OCI-LY7 (cell line): ENCODE results near the gene DCAF4. TPM values are rescaled to one million over a fixed set of nuclear protein-coding genes. Genes with fewer than 3 reads are reported as not detected.

Experiments used
- BruUV-seq: library from RNA; stranded (reverse); fragments of 400-500 nt; replicated peaks from 2 replicates; lab custom pipeline; 2021; lab: Mats Ljungman, UMichigan
- CTCF ChIA-PET: fragments of 300-600 bp; sonication (Branson Sonifier 250); formaldehyde crosslinking; loops from one replicate; lab custom pipeline; 2022; ENCODE audit warnings: antibody characterized with exemption; ENCODE audit not compliant: unreplicated experiment; lab: Charles Lee
- POLR2A ChIA-PET: fragments of 300-600 bp; sonication (Branson Sonifier 250); formaldehyde crosslinking; loops from one replicate; lab custom pipeline; 2022; ENCODE audit warnings: antibody characterized with exemption; lab: Charles Lee
- DNase-seq: peaks from one replicate; pipeline ENCODE4 v3.0.0-alpha.2; 2015; ENCODE audit warnings: low spot score
- H2AFZ ChIP-seq: fragments of 200-600 bp; sonication (generic), shearing (Covaris generic); 2 replicates; pipeline ENCODE4 v1.6.1; 2014; ENCODE audit warnings: mild to moderate bottlenecking, antibody characterized with exemption, low read length, moderate library complexity
- H3K27ac ChIP-seq: fragments of 200-600 bp; sonication (generic); 2 replicates; pipeline ENCODE4 v1.5.1; 2014; ENCODE audit warnings: mixed run types, low read depth, mild to moderate bottlenecking, moderate library complexity, low read length, inconsistent platforms; ENCODE audit not compliant: poor library complexity, severe bottlenecking
- H3K36me3 ChIP-seq: fragments of 200-600 bp; sonication (generic); 2 replicates; pipeline ENCODE4 v1.6.1; 2014; ENCODE audit warnings: mild to moderate bottlenecking, antibody characterized with exemption, low read length, moderate library complexity, mixed read lengths; ENCODE audit not compliant: insufficient read depth
- H3K4me1 ChIP-seq: fragments of 200-600 bp; sonication (generic); 2 replicates; pipeline ENCODE4 v1.5.1; 2014; ENCODE audit warnings: mild to moderate bottlenecking, low read length; ENCODE audit not compliant: insufficient read depth, poor library complexity, severe bottlenecking
- H3K4me2 ChIP-seq: fragments of 200-600 bp; sonication (generic); 2 replicates; pipeline ENCODE4 v1.6.1; 2014; ENCODE audit warnings: mild to moderate bottlenecking, low read length
- H3K4me3 ChIP-seq: fragments of 200-600 bp; sonication (generic); 2 replicates; pipeline ENCODE4 v1.5.1; 2014; ENCODE audit warnings: mild to moderate bottlenecking, low read depth, low read length; ENCODE audit not compliant: poor library complexity, severe bottlenecking
- H3K79me2 ChIP-seq: fragments of 200-600 bp; sonication (generic); 2 replicates; pipeline ENCODE4 v1.6.1; 2016; ENCODE audit warnings: low read depth, mild to moderate bottlenecking, low read length, moderate library complexity, mixed read lengths; ENCODE audit not compliant: insufficient read depth
- H3K9me2 ChIP-seq: fragments of 200-600 bp; sonication (generic); 2 replicates; pipeline ENCODE4 v1.6.1; 2016; ENCODE audit warnings: mild to moderate bottlenecking, low read length, mixed read lengths; ENCODE audit not compliant: insufficient read depth
- H3K9me3 ChIP-seq: fragments of 200-600 bp; sonication (generic); 2 replicates; pipeline ENCODE4 v1.6.1; 2014; ENCODE audit warnings: mild to moderate bottlenecking, mixed run types, low read length, mixed read lengths
- H4K20me1 ChIP-seq: fragments of 200-600 bp; sonication (generic); 2 replicates; pipeline ENCODE4 v1.6.1; 2014; ENCODE audit warnings: mild to moderate bottlenecking, antibody characterized with exemption, low read length, moderate library complexity, mixed read lengths; ENCODE audit not compliant: insufficient read depth
- EZH2phosphoT487 ChIP-seq: fragments of 200-600 bp; sonication (generic); IDR thresholded peaks from 2 replicates; pipeline ENCODE4 v1.6.1; 2018; ENCODE audit warnings: low read depth, borderline replicate concordance, mild to moderate bottlenecking, mixed run types, antibody characterized with exemption, low read length, moderate library complexity, mixed read lengths
- intact Hi-C: fragments of 100-400 bp; cut with micrococcal nuclease; formaldehyde crosslinking; loops from one replicate; pipeline ENCODE4 v1.10.0; 2022; ENCODE audit not compliant: unreplicated experiment
- total RNA-seq, 2 experiments: library from RNA; depleted of rRNA in 1 of 2; stranded (reverse); fragments of >200 nt in 1 of 2; shearing (Covaris generic) in 1 of 2; gene quantifications; 2 replicates each; pipeline ENCODE4 v1.2.3, GENCODE V29; 2014 to 2022
- TF ChIP-seq, protein P1 (sequence below): fragments of 200-600 bp; sonication (generic); conservative IDR thresholded peaks from 2 replicates; pipeline ENCODE4 v1.5.1; 2014; ENCODE audit warnings: mild to moderate bottlenecking, antibody characterized with exemption, low read length, moderate library complexity, mixed read lengths

The DCAF4 gene
- total RNA-seq, 2 experiments from 2014 or later = 31.1 to 48.8 TPM

DNA sequence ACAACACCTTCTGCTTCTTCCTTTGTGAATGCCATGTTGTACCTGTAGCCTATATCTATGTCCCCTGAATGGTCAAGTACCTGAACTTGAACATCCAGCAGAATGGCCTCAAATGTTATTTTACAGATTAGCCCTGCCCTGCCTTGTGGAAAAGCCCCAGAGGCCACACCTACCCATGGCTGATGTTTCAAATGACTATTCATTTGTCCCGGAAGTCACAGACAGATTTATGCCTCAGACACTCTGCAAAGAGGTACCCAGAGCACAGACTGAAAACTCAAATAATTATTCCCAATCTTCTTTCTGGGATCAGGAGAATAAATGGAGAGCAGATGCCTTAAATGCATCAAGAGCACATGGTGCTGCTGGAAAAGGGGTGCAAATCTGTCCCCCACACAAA, 19.4 kb upstream of the DCAF4 start:
- Histone ChIP-seq H3K36me3 (no peaks in the 10 kb centered on the region), H3K9me2 (no peaks in the 10 kb centered on the region), H3K4me1 (no peaks in the 10 kb centered on the region), H3K79me2 (no peaks in the 10 kb centered on the region), H3K9me3 (no peaks in the 10 kb centered on the region), H4K20me1 (no peaks in the 10 kb centered on the region), H3K27ac (no peak overlapping the region), H3K4me2 (no peak overlapping the region), H2AFZ (no peak overlapping the region), H3K4me3 (no peak overlapping the region)
- CTCF ChIA-PET = no interaction called here
- BruUV-seq = no TSS peak
- intact Hi-C loops = no loop called here
- DNase-seq = no peak
- POLR2A ChIA-PET = no interaction called here
- TF ChIP-seq EZH2phosphoT487 = no peak
- TF ChIP-seq, protein P1, sequence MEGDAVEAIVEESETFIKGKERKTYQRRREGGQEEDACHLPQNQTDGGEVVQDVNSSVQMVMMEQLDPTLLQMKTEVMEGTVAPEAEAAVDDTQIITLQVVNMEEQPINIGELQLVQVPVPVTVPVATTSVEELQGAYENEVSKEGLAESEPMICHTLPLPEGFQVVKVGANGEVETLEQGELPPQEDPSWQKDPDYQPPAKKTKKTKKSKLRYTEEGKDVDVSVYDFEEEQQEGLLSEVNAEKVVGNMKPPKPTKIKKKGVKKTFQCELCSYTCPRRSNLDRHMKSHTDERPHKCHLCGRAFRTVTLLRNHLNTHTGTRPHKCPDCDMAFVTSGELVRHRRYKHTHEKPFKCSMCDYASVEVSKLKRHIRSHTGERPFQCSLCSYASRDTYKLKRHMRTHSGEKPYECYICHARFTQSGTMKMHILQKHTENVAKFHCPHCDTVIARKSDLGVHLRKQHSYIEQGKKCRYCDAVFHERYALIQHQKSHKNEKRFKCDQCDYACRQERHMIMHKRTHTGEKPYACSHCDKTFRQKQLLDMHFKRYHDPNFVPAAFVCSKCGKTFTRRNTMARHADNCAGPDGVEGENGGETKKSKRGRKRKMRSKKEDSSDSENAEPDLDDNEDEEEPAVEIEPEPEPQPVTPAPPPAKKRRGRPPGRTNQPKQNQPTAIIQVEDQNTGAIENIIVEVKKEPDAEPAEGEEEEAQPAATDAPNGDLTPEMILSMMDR = no peak

DNA sequence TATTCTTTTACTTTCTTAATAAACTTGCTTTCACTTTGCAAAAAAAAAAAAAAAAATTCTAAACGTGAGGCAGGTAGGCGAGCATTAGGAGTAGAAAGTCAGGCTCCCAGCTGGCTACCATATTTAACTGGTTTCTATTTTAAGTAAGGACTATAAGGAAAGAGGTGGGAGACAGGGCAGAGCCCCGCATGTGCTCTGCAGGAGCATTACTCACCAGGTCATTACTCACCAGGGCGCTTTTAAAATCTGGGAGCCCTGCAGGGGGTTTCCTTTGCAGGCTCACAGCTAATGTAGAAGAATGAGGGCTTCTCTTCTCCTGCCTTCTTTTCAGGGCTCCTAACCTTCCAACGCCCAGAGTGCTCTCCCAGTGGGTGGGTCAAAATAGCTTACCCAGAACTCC, 18.4 kb upstream of the DCAF4 start:
- intact Hi-C loops = no loop called here
- TF ChIP-seq, protein P1 = no peak
- no peak for TF ChIP-seq EZH2phosphoT487
- no peaks in the 10 kb centered on the region for H3K4me1 ChIP-seq
- no peak overlapping the region for H3K4me2 ChIP-seq
- H3K9me2 ChIP-seq = no peaks in the 10 kb centered on the region
- H3K4me3 ChIP-seq = no peak overlapping the region
- H3K27ac ChIP-seq = no peak overlapping the region
- H2AFZ ChIP-seq = no peak overlapping the region
- no peak for DNase-seq
- ChIA-PET CTCF (no interaction called here), POLR2A (no interaction called here)
- H3K79me2 ChIP-seq = no peaks in the 10 kb centered on the region
- H4K20me1 ChIP-seq = no peaks in the 10 kb centered on the region
- no TSS peak for BruUV-seq
- H3K9me3 ChIP-seq = no peaks in the 10 kb centered on the region
- no peaks in the 10 kb centered on the region for H3K36me3 ChIP-seq

DNA sequence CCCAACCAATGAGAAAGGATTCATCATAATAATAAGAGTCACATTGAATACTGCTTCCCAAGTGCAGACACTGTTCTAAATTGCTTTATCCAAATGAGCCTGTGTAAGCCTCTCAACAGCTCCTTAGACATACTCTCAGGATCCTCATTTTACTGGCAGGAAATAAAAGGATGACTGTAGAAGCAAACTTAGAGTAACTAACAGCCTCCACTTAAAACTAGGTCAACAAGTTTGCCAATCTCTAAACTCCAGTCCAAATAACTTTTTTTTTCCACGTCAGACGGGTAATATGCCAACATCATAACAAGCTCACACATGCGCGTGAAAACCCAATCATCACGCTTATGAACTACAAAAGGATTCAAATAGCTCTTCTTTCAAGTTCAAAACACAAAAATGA, 17.1 kb upstream of the DCAF4 start:
- DNase-seq = no peak
- no TSS peak for BruUV-seq
- TF ChIP-seq EZH2phosphoT487 = no peak
- TF ChIP-seq, protein P1 = no peak
- CTCF ChIA-PET = no interaction called here
- no peak overlapping the region for H3K4me3 ChIP-seq
- no peaks in the 10 kb centered on the region for H3K4me1 ChIP-seq
- H4K20me1 ChIP-seq = no peaks in the 10 kb centered on the region
- H3K36me3 ChIP-seq = no peaks in the 10 kb centered on the region
- no peaks in the 10 kb centered on the region for H3K9me3 ChIP-seq
- intact Hi-C loops = no loop called here
- no peak overlapping the region for H3K4me2 ChIP-seq
- no peak overlapping the region for H3K27ac ChIP-seq
- no peak overlapping the region for H2AFZ ChIP-seq
- no peaks in the 10 kb centered on the region for H3K9me2 ChIP-seq
- POLR2A ChIA-PET = interaction anchor here (0.5 kb wide), 1 partner anchor 10 kb away, joined by 5 read pairs; no protein-coding TSS in a partner anchor
- no peaks in the 10 kb centered on the region for H3K79me2 ChIP-seq
